SK-N-SH (cell line): ENCODE results near the gene DUSP2.

ENCODE experiments used
- CTCF ChIP-seq: fragments of 200-600 bp; sonication (generic); IDR thresholded peaks from 2 replicates; pipeline ENCODE4 v1.6.1; 2017; ENCODE audit warnings: antibody characterized with exemption, mild to moderate bottlenecking, moderate library complexity
- EP300 ChIP-seq, 2 experiments: IDR thresholded peaks; 2 replicates each; pipeline versions ENCODE4 v1.4.0 to v1.6.1; 2012; ENCODE audit warnings: borderline replicate concordance in 1 of 2, low read depth in 1 of 2, low read length in 1 of 2
- FOXM1 ChIP-seq: IDR thresholded peaks from 2 replicates; pipeline ENCODE4 v1.4.0; 2012; ENCODE audit warnings: low read depth, mild to moderate bottlenecking
- GABPA ChIP-seq: IDR thresholded peaks from 2 replicates; pipeline ENCODE4 v1.4.0; 2012; ENCODE audit warnings: low read depth, mild to moderate bottlenecking
- POLR2AphosphoS5 ChIP-seq: IDR thresholded peaks from 2 replicates; pipeline ENCODE4 v1.6.1; 2012; ENCODE audit warnings: low read depth, low read length
- RAD21 ChIP-seq: IDR thresholded peaks from 2 replicates; pipeline ENCODE4 v1.6.1; 2012; ENCODE audit warnings: mild to moderate bottlenecking, low read length
- REST ChIP-seq: IDR thresholded peaks from 2 replicates; pipeline ENCODE4 v1.6.1; 2012; ENCODE audit warnings: mild to moderate bottlenecking, low read depth, low read length, moderate library complexity
- SIN3A ChIP-seq: IDR thresholded peaks from 2 replicates; pipeline ENCODE4 v1.6.1; 2012; ENCODE audit warnings: low read depth, mild to moderate bottlenecking, low read length, moderate library complexity, borderline replicate concordance
- SMC3 ChIP-seq: IDR thresholded peaks from 2 replicates; pipeline ENCODE4 v1.6.1; 2012; ENCODE audit warnings: low read depth, low read length, improper control_type of control experiment
- ZBTB33 ChIP-seq: IDR thresholded peaks from 2 replicates; pipeline ENCODE4 v1.4.0; 2012; ENCODE audit warnings: low read depth, borderline replicate concordance

GRCh38 chr2:96150007-96150640 is 4.9 kb upstream of the DUSP2 start:
- no peak for TF ChIP-seq EP300 (IDR thresholded peaks at IDR 0.05; ENCODE audit: borderline replicate concordance in 1 of 2, low read depth in 1 of 2, low read length in 1 of 2)
- TF ChIP-seq CTCF = no peak
- TF ChIP-seq FOXM1 = no peak
- TF ChIP-seq POLR2AphosphoS5 = no peak
- no peak for TF ChIP-seq SMC3
- TF ChIP-seq RAD21 = no peak
- TF ChIP-seq GABPA = no peak
- TF ChIP-seq REST = no peak
- TF ChIP-seq SIN3A = no peak
- no peak for TF ChIP-seq ZBTB33
